HL-60 (cell line): ENCODE measurements around the gene CAPN13.

Experiments used
- GABPA ChIP-seq: IDR thresholded peaks from 2 replicates; pipeline ENCODE4 v1.6.1; 2012; ENCODE audit warnings: low read depth
- POLR2AphosphoS5 ChIP-seq: IDR thresholded peaks from 2 replicates; pipeline ENCODE4 v1.6.1; 2012; ENCODE audit warnings: low read depth
- REST ChIP-seq: IDR thresholded peaks from 2 replicates; pipeline ENCODE4 v1.6.1; 2012; ENCODE audit warnings: low read depth; ENCODE audit not compliant: insufficient replicate concordance
- SPI1 ChIP-seq: IDR thresholded peaks from 2 replicates; pipeline ENCODE4 v1.6.1; 2012; ENCODE audit warnings: low read depth, mild to moderate bottlenecking, borderline replicate concordance
- TF ChIP-seq, protein P1 (sequence below): IDR thresholded peaks from one replicate; pipeline ENCODE4 v1.5.1; 2011; ENCODE audit warnings: low read length, control low read depth, inconsistent platforms; ENCODE audit not compliant: insufficient read depth

DNA sequence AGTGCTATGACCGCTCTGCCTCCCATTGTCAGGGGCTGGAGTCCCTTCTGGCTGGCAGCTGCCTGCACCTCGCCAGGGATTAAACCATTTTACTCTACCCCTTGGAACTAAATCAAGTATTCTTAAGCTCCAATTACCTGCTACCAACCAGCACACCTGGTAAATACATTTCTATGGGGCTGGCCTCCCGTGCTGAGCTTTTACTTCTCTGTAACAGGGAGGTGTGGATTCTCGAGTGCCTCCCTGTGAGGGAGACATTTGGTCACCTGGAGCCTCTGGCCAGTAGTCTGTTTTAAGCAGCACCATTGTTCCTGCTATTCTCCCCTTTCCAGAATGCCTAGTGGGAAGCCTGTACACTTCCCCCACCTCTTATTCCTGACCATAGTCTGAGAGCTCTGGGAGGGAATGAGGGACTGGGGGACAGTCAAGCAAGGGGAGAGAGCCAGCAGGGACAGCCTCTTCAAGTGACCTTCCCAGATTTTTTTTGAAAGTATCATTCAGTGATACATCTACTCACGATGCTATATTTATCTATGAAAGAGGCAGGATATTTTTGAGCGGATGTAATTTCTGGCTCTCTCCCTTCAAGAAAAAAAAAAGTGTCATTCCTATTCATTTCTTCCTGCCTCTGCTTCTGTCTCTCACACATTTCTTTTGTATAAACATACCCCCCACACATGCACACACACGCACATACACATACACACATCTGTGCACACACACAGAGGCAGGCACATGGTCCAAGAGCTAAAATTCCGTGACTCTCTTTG is 112.8 kb downstream of the CAPN13 start:
- TF ChIP-seq, protein P1, sequence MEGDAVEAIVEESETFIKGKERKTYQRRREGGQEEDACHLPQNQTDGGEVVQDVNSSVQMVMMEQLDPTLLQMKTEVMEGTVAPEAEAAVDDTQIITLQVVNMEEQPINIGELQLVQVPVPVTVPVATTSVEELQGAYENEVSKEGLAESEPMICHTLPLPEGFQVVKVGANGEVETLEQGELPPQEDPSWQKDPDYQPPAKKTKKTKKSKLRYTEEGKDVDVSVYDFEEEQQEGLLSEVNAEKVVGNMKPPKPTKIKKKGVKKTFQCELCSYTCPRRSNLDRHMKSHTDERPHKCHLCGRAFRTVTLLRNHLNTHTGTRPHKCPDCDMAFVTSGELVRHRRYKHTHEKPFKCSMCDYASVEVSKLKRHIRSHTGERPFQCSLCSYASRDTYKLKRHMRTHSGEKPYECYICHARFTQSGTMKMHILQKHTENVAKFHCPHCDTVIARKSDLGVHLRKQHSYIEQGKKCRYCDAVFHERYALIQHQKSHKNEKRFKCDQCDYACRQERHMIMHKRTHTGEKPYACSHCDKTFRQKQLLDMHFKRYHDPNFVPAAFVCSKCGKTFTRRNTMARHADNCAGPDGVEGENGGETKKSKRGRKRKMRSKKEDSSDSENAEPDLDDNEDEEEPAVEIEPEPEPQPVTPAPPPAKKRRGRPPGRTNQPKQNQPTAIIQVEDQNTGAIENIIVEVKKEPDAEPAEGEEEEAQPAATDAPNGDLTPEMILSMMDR, result no peak
- no peak for TF ChIP-seq GABPA
- no peak for TF ChIP-seq REST
- no peak for TF ChIP-seq POLR2AphosphoS5
- TF ChIP-seq SPI1, result no peak
